ENCODE data around the gene TREML2.
"Not testable (repeated sequence)": the region's sequence is repeated elsewhere in the genome, so short reads cannot be mapped to it uniquely, and the experiment has no call there.

The TREML2 gene

DNA sequence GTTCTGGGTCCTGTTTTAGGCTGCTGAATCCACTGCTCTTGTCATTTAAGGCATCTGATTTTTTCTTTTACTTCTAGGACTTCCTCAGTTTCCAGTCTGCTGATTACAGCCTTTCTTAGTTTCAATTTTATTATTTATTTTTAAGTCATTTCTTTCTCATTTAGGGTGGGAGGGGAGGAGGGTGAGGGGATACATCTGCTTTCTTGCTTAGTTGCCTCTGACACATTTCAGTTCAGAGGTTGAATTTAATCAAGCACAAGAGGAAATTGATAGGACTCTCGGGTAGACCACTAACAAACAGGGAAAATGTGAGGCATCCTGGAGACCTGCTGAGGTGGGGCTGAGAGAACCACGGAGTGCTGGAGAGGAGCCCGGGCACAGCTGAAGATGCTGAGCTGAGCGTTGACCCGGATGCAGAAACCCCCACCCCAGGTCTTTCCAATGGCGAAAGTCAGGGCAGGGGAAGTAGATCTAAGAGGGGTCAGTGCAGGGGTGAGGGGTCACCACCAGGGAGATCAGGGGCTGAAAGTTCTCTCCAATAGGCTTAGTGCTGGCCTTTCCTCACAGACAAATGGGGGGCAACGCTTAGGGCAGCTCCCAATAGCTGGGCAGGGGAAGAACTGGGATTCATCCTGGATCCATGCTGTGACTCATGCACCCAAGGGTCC is 7.6 kb upstream of the TREML2 start:
- DNase-seq (ENCODE audit: low read depth) = no peak

DNA sequence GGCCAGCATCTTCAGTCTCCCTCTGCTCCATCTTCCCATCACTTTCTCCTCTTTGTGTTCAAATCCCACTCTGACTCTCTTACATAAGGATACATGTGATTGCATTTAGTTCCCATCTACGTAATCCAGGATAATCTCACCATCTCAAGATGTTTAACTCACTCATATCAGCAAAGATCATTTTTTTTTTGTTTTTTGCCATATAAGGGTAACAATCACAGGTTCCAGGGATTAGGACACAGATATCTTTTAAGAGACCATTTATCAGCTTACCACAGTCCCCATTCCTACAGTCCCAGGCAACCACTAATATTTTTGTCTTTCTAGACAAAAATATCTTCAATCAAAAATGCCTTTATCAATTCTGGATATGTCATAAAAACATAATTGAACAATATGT is 3.2 kb upstream of the TREML2 start:
- no peak for DNase-seq (ENCODE audit: low read depth)

DNA sequence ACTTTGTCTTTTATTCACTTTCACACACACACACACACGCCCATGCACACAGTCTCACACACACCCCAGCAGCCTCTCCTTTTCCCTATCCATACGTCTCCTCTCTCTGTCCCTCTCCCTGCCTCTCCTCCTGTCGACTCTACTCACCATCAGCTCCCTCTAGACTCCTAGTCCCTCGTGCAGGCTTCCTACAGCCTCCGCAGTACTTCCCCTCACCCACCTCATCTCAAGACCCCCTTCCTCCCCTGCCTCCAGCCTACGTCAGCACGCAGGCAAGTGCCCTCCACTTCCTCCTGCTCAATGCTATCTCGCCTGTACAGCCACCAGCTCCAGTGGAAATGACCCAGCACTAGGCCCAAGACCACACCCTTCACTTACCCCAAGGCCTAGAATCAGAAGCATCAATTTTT is 820 bp upstream of the TREML2 start:
- DNase-seq (ENCODE audit: low read depth) = no peak

DNA sequence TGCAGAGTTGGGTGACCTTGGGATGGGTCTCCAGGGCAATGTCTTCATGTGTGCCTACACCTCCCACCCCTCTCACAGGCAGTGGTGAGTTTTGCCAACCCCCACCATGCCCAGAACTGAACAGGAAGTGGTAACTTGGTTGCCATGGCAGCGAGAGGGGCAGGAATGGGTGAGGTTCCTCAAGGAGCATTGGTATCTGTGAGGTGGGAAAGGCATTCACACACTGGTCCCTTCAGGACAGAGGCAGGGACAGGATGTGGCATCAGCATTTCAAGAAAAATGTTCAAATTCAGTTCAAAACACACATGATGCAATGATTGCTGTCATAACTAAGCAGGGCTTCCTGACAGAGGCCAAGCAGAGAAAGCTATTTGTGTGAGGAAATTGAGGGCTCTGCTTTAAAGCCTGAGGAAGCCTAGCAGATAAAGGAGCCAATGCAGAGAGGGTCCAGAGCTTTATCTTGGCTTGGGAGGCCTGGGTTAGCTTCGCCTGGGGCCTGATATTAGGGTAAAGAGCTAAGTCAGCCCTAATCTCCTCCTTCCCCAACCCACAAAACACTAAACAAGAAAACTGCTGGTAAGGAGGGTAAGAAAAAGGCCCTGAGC is 551 bp downstream of the TREML2 start:
- peak; percentile 33 for DNase-seq (ENCODE audit: low read depth)

DNA sequence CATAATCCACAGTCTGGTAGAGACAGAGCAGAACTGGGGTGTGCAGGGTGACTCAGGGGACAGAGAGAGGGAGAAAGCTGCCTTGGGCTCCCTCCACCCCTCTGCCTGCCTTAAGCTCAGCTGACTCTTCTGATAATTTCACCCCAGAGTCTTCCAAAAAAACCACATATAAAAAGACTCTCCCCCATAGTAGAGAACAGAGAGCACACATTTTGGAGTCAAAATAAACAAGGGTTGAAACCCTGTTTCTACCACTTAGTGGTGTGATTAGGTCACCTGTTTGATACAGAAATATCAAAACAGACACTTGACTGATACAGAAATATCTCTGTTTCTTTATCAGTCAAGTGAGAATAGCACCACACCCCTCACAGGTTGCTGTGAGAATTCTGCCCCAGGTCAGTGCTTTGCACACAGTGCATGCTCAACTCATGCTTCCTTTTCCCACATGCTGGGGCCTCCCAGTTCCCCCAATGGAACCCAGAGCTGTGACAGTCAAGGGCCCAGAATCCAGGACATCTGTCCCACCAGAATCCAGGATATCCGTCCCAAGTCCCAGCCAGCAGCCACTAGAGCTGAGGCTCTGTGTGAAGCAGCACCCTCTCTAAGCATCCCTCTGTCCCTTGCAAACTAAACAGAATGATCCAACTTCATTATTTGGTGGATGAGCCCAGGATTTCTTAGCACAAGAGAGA is 1.2 kb downstream of the TREML2 start:
- DNase-seq (ENCODE audit: low read depth) = peak; percentile 19

DNA sequence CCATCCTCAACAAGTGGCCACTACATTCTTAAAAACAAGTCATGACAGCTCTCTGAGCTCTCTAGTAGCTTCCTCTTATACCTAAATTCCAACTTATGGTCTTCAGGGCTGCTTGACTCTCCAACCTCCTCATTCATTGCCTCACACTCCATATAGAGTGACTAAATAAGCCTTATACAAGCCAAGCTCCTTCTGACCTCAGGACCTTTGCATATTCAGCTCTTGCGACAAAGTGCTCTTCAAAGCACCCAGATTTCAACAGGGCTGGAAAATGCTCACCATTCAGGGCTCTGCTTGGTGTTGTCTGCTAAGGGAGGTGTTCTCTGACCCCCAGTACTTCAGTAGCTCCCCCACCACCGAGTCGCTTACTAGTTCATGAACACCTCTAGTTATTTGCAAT is 3.7 kb downstream of the TREML2 start:
- DNase-seq (ENCODE audit: low read depth) = no peak

DNA sequence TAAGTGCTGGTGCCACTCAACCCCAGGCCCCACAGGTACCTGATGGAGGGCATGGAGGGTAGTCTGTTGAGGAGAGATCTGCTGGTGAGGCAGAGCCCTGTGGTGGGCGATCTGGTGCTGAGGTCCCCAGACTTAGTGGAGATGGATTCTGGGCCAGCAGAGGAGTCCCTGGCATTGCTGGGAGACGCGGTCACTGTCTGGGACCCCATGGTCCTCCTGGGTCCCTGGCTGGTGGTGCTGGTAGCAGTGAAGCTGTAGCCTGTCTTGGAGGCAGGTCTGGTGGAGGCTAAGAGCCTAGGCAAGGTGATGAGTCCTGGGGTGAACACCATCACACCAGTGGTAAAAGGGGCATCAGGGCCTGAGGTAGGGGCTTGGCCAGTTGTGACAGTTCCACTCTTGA is 6.6 kb downstream of the TREML2 start:
- DNase-seq (ENCODE audit: low read depth) = no peak

DNA sequence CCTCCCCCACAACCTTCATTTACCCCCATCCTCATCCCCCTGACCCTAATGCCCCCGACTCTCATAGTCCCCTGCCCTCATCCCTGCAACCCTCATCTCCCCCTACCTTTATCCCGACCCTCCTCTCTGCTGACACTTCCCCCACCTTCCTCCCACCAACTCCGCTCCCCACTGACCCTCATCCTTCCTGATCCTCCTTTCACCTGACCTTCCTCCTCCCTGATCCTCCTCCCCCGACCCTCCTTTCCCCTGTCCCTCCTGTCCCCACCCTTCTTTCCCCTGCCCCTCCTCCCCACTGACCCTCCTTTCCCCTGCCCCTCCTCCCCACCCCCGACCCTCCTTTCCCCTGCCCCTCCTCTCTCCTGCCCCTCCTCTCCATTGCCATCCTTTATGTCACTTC is 7.1 kb downstream of the TREML2 start:
- DNase-seq (ENCODE audit: low read depth) = no peak

DNA sequence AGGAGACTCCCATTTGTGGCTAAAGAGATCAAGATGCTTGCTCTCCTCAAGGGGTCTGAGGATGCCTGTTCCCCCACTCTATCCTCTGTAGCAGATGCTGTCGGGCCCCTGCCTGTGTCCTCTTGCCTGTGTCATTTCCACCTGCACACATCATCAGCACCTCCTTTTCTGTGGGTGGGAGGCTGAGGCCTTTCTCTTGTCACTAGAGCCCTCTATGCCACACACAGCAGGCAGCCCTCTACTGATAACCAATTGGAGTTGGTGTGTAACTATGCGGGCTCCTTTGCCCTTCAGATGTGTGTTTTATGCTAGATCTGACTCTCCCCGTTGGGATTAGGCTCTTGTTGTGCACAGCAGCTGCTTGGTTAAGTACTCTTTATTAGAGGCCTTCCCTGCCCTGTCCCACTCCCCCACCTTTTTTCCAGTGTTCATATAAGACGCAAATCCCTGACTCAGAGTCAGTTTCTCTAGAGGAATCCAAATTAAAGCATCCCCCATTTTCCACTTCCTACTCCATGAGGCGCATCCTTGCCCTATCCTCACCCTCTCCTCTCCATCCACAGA is 7.7 kb downstream of the TREML2 start:
- no peak for DNase-seq (ENCODE audit: low read depth)

DNA sequence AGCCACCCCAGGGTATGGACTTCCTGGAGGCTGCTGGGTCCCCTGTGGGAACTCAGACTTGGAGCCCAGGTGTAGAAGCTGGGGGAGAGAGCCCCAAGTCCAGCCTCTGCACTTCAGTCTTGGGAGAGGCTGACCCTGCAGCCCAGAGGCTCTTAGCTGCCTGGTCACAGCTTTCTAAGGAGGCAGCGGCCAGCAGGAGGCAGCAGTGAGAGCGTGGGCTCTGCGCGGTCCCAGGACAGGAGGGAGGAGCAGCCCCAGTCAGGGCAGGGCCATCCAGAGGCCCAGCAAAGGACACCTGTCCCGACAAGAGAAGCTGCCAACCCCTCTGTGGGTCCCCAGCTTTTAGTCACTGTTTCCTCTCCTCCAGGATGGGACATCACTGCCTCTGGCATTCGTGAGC is 9.4 kb downstream of the TREML2 start:
- peak; percentile 41 for DNase-seq (ENCODE audit: low read depth)

DNA sequence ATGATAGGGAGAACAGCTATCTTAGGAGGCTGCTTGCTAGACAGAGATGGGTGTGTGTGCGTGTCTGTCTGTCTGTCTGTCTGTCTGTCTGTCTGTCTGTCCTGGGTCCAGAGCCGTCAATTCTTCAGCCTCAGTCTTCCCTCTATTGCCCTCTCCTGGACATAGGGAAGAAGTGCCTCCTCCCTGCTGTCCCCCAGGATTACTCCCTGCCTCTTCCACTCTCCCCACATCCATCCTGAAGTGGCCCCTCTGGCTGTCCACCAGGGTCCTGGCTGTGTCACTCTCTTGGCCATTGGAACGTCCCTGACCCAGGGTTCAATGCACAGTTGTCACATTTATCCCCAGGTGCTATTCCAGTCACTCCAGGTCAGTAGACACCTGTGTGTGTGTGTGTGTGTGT is 10.2 kb downstream of the TREML2 start:
- no peak for DNase-seq (ENCODE audit: low read depth)

DNA sequence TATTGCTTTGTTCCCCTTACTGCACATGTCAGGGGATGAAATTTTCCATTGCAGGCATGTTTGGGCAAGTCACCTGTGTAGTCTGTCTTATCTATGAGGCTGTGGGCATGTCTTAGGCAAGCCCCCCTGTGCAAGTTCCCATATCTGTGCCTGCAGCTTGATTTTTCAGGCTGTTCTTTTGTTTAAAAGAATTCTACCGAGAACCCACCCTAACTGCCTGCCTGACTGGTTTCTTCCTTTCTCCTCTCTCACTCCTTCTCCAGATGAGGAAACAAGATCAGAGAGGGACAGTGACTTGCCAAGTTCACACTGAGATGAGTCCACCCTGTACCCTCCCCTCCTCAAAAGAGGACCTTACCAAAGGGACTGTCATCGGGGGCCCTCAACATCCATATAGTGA is 11.0 kb downstream of the TREML2 start:
- no peak for DNase-seq (ENCODE audit: low read depth)

DNA sequence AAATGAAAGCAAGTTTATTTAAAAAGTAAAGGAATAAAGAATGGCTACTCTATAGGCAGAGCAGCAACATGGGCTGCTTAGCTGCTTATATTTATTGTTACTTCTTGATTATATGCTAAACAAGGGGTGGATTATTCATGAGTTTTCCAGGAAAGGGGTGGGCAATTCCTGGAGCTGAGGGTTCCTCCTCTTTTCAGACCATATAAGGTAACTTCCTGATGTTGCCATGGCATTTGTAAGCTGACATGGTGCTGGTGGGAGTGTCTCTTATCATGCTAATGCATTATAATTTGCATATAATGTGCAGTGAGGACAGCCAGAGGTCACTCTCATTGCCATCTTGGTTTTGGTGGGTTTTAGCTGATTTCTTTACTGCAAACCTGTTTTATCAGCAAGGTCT is 11.9 kb downstream of the TREML2 start:
- not testable (repeated sequence) for DNase-seq (ENCODE audit: low read depth)

DNA sequence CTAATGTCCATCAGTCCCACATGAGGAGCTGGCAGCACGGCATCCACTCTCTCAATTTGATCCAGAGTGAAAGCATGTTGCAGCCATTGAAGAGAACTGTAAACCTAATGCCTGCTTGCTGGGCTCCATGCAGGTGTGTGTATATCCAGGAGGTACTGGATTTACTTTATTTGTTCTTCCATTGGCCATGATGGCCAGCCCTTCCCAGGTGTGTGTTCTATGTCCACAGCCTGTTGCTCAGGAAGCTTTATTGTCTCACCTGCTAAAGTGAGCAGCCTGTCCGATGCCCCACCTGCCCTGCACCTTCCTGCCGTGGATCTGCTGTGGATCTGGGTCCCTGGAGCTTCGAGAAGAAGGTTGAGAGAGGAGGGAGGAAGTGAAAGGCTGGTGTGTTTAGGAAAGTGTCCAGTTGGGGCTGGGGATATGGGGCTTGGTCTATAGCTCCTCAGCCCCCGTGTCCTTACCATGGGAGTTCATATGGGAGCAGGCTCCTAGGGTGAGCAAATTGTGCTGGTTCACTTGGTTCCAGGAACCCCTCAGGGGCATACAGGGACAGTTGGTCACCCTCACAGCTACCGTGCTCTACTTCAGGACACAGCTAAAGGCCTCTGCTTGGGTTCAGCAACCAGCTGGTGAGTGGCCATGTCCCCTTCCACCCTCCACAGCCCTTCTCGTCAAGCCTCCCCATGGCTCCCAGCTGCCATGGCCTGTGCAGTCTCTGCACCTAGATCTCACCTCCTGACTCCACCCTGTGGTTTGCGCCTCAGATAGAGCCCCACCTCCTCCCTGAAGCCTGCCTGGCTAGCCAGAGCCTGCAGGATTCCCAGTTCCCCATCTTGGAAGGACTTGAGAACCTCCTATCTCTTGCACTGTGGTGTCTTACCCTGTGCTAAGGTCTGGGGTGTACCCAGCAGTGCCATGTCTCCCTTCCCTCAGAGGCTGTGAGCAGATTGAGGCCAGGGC is 12.7 kb downstream of the TREML2 start:
- DNase-seq (ENCODE audit: low read depth) = no peak

DNA sequence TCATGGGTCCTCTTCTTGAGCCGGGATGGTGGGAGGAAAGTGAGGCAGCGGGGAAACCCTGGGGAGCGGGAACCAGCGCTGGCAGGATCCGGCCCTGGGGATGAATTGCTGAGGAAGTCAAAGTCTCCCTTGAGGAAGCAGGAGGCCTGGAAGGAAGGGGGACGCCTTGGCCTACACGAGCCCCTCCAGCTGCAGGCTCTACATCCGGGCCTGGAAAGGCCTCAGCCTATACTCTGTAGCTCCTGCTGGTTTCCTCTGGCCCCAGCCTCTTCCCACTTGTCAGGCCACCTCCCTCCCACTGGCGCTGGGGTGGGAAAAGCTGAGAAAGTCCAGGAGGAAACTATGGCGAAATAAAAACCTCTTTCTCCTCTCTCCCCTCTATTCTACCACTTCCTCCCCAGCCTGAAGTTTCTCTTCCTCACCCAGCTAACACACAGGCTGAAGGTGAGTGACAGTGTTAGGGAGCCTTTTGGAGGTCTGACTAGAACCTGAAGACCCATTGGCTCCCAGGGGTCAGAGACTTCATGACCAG is 14.9 kb downstream of the TREML2 start:
- DNase-seq (ENCODE audit: low read depth) = no peak

DNA sequence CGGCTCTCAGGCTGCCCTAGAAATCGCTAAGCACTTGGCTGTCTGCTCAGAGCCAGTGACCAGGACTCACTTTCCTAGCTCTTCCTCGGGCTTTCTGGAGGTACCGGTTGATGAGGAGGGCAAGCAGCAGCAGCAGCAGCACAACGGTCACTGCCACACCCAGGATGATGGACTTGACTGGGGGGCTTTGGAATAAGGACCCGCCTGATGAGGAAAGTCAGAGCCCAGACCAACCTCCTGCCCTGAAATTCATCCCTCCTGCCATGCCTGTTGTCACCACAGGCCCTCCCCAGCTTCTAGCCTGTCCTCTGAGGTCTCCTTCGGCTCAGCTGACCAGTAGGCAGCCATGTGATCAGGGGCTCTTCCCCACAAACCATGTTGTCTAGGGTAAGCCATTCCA is 16.2 kb downstream of the TREML2 start:
- no peak for DNase-seq (ENCODE audit: low read depth)

DNA sequence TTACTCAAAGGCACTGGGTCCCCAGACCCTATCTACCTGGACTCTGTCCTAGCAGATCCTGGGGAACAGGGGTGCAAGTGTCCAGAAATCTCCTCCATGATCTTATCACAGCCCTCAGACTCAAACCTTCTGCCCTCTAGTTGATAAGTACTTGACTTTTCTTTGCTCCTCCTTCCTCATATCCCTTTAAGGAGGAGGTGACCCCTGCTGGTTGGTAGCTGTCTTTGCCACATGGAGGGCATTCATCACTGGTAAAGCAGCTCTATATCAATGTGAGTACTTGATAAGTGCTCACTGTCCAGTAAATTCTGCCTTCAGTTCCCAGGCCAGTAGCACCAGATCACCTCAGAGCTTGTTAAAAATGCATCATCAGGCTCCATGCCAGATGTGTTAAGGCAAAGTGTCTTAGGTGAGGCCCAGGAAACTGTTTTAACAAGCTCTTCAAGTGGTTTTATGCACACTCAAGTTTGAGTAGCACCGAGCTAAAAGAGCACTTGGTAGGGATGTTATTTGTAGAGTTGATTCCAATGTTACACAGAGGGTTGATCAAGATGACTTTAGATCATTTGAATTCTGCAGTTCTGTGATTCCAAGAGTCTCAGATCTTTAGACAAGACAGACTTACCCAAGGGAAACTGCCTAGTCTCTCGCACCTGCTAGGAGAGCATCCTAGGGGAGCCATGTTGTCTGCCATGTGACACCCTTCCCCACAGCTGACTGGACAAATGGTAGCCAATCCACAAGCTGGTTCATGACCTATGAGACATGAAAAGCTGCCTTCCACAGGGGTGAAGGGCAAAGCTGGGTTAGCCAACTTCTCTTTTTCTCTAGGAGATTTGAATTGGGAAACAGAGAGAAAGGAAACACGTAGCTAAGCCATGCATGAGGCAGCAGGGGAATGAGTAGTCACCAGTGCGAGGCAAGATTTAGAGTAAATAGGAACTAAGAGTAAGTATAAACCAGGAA is 18.6 kb downstream of the TREML2 start:
- DNase-seq (ENCODE audit: low read depth) = peak; percentile 28

DNA sequence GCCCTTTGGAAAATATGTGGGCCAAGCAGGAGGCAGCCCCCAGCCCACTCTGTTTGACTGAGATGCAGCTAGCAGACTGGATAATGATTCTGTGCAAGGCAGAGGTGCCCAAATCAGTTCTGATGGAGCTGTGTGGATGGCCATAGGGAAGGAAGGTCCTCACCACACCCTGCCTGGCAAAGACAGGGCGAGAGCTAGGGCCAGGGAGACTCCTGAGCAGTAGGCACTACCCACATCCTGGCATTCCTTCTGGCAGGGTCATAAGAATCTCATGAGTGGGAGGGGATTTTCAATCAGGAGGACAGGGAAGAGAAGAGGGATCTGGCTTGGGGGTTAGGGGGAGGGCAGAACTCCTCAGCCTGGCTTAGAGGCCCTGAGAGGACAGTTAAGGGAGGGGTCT is 19.4 kb downstream of the TREML2 start:
- no peak for DNase-seq (ENCODE audit: low read depth)

DNA sequence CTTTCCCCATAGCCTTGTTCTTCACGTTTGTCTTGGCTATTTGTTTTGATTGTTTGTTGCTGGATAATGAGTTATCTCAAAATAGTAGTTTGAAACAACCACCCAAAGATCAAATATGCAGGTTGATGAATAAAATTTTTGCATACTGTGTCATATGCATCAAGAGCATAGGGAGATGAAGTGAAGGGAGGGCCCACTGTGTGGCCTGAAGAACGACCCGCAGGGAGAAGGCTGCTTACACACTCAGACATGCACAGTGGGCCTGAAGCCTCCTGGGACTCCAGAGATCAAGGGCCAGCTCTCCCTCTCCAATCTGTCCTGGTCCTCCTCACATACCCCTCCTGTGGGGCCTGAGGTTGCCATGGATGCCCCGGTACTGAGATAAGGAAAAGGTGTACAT is 21.8 kb downstream of the TREML2 start:
- no peak for DNase-seq (ENCODE audit: low read depth)

DNA sequence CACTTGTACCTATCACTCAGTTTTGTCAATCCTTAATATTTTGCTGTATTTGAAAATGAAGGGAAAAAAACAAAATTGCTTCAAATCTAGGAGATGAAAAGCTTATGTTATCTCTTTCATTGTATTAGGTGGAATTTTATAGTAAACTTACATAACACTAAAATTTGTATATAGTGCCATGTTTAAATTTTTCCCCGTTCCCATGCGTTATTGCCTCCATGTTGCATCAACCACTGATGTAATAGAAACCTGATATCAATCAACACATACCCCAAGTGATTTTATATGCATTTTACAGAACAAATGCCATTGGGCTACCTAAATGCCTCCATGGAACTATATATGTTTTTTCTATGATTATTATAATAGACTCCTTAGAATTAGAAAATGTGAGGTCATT is 23.3 kb downstream of the TREML2 start:
- no peak for DNase-seq (ENCODE audit: low read depth)

DNA sequence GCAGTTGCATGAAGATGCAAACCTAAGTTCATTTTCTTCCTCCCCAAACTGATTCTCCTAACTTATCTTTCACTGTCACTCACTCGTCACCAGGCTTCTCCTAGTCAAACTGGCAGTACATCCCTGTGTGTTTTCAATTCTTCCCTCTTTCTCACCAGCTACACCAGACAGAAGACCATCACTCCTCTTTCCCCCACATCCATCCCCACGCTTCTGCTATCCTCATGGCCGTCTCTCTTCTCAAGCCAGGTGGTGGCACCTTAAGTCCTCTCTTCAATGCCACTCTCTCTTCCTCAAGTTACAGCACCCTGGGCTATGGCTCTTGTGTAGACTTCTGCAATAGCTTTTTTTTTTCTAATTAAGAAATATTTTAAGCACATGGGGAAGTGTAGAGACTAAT is 23.7 kb downstream of the TREML2 start:
- no peak for DNase-seq (ENCODE audit: low read depth)

Data from activated T-cell treated with anti-CD3 and anti-CD28 coated beads for 48 hours (primary cell).